HepG2 (cell line): ENCODE measurements around the gene ATF3. TPM values are rescaled to one million over a fixed set of nuclear protein-coding genes. Genes with fewer than 3 reads are reported as not detected.

ENCODE experiments used
- ATAC-seq: fragments of 200-7000 bp; cut with Tn5 transposase; 3 replicates; pipeline ENCODE4 v1.9.1; 2020; ENCODE audit warnings: mild to moderate bottlenecking, moderate library complexity
- BruUV-seq: library from RNA; stranded (reverse); fragments of 400-500 nt; replicated peaks from 2 replicates; lab custom pipeline; 2021; lab: Mats Ljungman, UMichigan
- CTCF ChIA-PET: fragments of 300-600 bp; formaldehyde crosslinking; extraction: SDS; loops from one replicate; lab custom pipeline; 2021; ENCODE audit warnings: low total read pairs, inconsistent platforms, low intra/inter-chr PET ratio; lab: Yijun Ruan, JAX
- POLR2A ChIA-PET: fragments of 350-600 bp; sonication (Branson Sonifier 250); formaldehyde crosslinking; loops from one replicate; lab custom pipeline; 2020; ENCODE audit warnings: antibody characterized with exemption, inconsistent platforms; lab: Yijun Ruan, JAX
- DNase-seq: peaks from one replicate; pipeline ENCODE4 v3.0.0-alpha.2; 2015; ENCODE audit warnings: low spot score
- FAIRE-seq: peaks from 3 replicates; lab custom pipeline; 2011; peaks lifted over from hg19 to GRCh38; lab: Jason Lieb, UNC
- H2AFZ ChIP-seq: one replicate; pipeline ENCODE4 v1.6.1; 2011; ENCODE audit warnings: low read length, inconsistent platforms
- H3K27ac ChIP-seq: fragments of 300-600 bp; 3 replicates; pipeline ENCODE4 v1.8.0; 2011; ENCODE audit warnings: mixed run types, mild to moderate bottlenecking, mixed read lengths, low read length, inconsistent platforms; ENCODE audit not compliant: insufficient read depth; ENCODE audit errors: extremely low read length
- H3K27me3 ChIP-seq, 2 experiments: fragments of 200-600 bp in 1 of 2; 2 replicates in 1 of 2; 3 replicates in 1 of 2; pipeline versions ENCODE4 v1.6.0 to v1.8.0; 2011; ENCODE audit warnings: low read length in 2 of 2, mild to moderate bottlenecking in 2 of 2, moderate library complexity in 2 of 2, inconsistent platforms in 1 of 2; ENCODE audit not compliant: insufficient read depth in 2 of 2, control insufficient read depth in 1 of 2
- H3K36me3 ChIP-seq, 2 experiments: fragments of 200-600 bp in 1 of 2; replicated peaks in 1 of 2; 2 replicates in 1 of 2; 3 replicates in 1 of 2; pipeline versions ENCODE4 v1.5.1 to v1.8.0; 2011; ENCODE audit warnings: low read length in 2 of 2, inconsistent platforms in 1 of 2; ENCODE audit not compliant: insufficient read depth in 2 of 2, control insufficient read depth in 1 of 2
- H3K4me1 ChIP-seq: 2 replicates; pipeline ENCODE4 v1.5.1; 2012; ENCODE audit warnings: low read length, inconsistent platforms; ENCODE audit not compliant: insufficient read depth
- H3K4me2 ChIP-seq: 2 replicates; pipeline ENCODE4 v1.6.0; 2011; ENCODE audit warnings: low read depth, low read length, inconsistent platforms
- H3K4me3 ChIP-seq, 3 experiments: fragments of 200-600 bp in 1 of 3; sonication (generic), shearing (Covaris generic) in 1 of 3; replicated peaks in 1 of 3; 2 replicates each; pipeline ENCODE4 v1.5.1; 2011 to 2016; ENCODE audit warnings: low read length in 3 of 3, inconsistent platforms in 2 of 3, low read depth in 2 of 3, mild to moderate bottlenecking in 2 of 3, control low read depth in 1 of 3, mixed read lengths in 1 of 3; ENCODE audit not compliant: insufficient read depth in 1 of 3
- H3K79me2 ChIP-seq: one replicate; pipeline ENCODE4 v1.6.1; 2011; ENCODE audit warnings: low read length, inconsistent platforms; ENCODE audit not compliant: insufficient read depth
- H3K9ac ChIP-seq: 2 replicates; pipeline ENCODE4 v1.6.0; 2011; ENCODE audit warnings: mild to moderate bottlenecking, low read depth, low read length, inconsistent platforms; ENCODE audit not compliant: insufficient read depth
- H3K9me3 ChIP-seq: 2 replicates; pipeline ENCODE4 v1.5.1; 2012; ENCODE audit warnings: mild to moderate bottlenecking, low read length
- H4K20me1 ChIP-seq: 2 replicates; pipeline ENCODE4 v1.6.0; 2011; ENCODE audit warnings: inconsistent platforms, mild to moderate bottlenecking, low read length, moderate library complexity; ENCODE audit not compliant: insufficient read depth
- ATF7-NPFF ChIP-seq: sonication (generic); formaldehyde crosslinking; IDR thresholded peaks from 2 replicates; pipeline ENCODE4 v1.8.1; 2023; ENCODE audit warnings: mild to moderate bottlenecking, low read depth, missing genetic modification reagents, moderate library complexity
- BCL6 ChIP-seq: IDR thresholded peaks from 2 replicates; pipeline ENCODE4 v1.6.1; 2016; ENCODE audit warnings: missing genetic modification reagents, missing compliant biosample characterization
- FOXK2 ChIP-seq: fragments of 450-650 bp; IDR thresholded peaks from 2 replicates; pipeline ENCODE4 v1.6.1; 2016
- GABPA ChIP-seq, 2 experiments: IDR thresholded peaks; 2 replicates each; pipeline ENCODE4 v1.6.1; 2011 to 2016; ENCODE audit warnings: low read depth in 2 of 2, low read length in 1 of 2, missing biosample characterization in 1 of 2, missing genetic modification characterization in 1 of 2
- MLLT10 ChIP-seq: sonication (generic); formaldehyde crosslinking; IDR thresholded peaks from 2 replicates; pipeline ENCODE4 v1.4.0; 2020; ENCODE audit warnings: missing genetic modification reagents
- NCOA1 ChIP-seq: sonication (generic); formaldehyde crosslinking; IDR thresholded peaks from 2 replicates; pipeline ENCODE4 v1.9.0; 2021; ENCODE audit warnings: missing genetic modification reagents
- NR2F1 ChIP-seq, 2 experiments: fragments of 450-650 bp in 1 of 2; formaldehyde crosslinking in 1 of 2; IDR thresholded peaks; 2 replicates each; pipeline versions ENCODE4 v1.5.0 to v1.6.1; 2016 to 2020; ENCODE audit warnings: mild to moderate bottlenecking in 1 of 2, missing compliant biosample characterization in 1 of 2, missing genetic modification reagents in 1 of 2, moderate library complexity in 1 of 2
- PHF8 ChIP-seq: sonication (generic); formaldehyde crosslinking; IDR thresholded peaks from 2 replicates; pipeline ENCODE4 v1.5.0; 2020; ENCODE audit warnings: missing genetic modification reagents
- SNAI1 ChIP-seq: sonication (generic); formaldehyde crosslinking; IDR thresholded peaks from 2 replicates; pipeline ENCODE4 v1.5.0; 2020; ENCODE audit warnings: mild to moderate bottlenecking, missing genetic modification reagents, borderline replicate concordance
- SP5 ChIP-seq: IDR thresholded peaks from 2 replicates; pipeline ENCODE4 v1.6.1; 2016; ENCODE audit warnings: low read depth, borderline replicate concordance
- TCF7 ChIP-seq: sonication (generic); IDR thresholded peaks from 2 replicates; pipeline ENCODE4 v1.6.1; 2016; ENCODE audit warnings: antibody characterized with exemption, low read depth
- ZKSCAN5 ChIP-seq: sonication (generic); formaldehyde crosslinking; IDR thresholded peaks from 2 replicates; pipeline ENCODE4 v1.5.1; 2020; ENCODE audit warnings: mild to moderate bottlenecking, missing genetic modification reagents
- ZNF34 ChIP-seq: sonication (generic); formaldehyde crosslinking; IDR thresholded peaks from 2 replicates; pipeline ENCODE4 v1.4.0; 2020; ENCODE audit warnings: mild to moderate bottlenecking, missing genetic modification reagents, borderline replicate concordance
- ZNF660 ChIP-seq: sonication (generic); formaldehyde crosslinking; IDR thresholded peaks from 2 replicates; pipeline ENCODE4 v1.5.1; 2020; ENCODE audit warnings: mild to moderate bottlenecking, low read depth, missing genetic modification reagents, borderline replicate concordance
- WGBS: methylation state at CpG from one replicate; pipeline ENCODE4 v1.1.6; 2017; ENCODE audit warnings: low lambda C conversion rate; 5-methylcytosine and 5-hydroxymethylcytosine counted together
- in situ Hi-C: cut with HindIII; loops from 2 replicates; pipeline ENCODE4 v1.10.0; 2017; ENCODE audit warnings: low pct_unique_long_range_greater_than_20kb; ENCODE audit not compliant: extremely low pct_ligation_motif_present
- intact Hi-C: fragments of 100-400 bp; cut with micrococcal nuclease; formaldehyde crosslinking; loops from one replicate; pipeline ENCODE4 v1.10.0; 2022; ENCODE audit not compliant: unreplicated experiment
- polyA plus RNA-seq, 8 experiments: library from polyadenylated mRNA; depleted of rRNA in 3 of 8; stranded (reverse) in 7 of 8; unstranded in 1 of 8; fragments of >200 nt; fragmentation: Illumina TruSeq in 4 of 8; extraction: Trizol in 4 of 8; gene quantifications; 2 replicates each; pipeline versions ENCODE4 v1.2.1 to v1.2.3, GENCODE V29; 2011 to 2016; ENCODE audit warnings: low read depth in 4 of 8, missing spikeins in 1 of 8, mixed read lengths in 1 of 8; ENCODE audit not compliant: insufficient read depth in 1 of 8
- total RNA-seq, 5 experiments: library from RNA; depleted of rRNA; stranded (reverse); fragments of >200 nt; fragmentation: Illumina TruSeq; extraction: Trizol; gene quantifications; 2 replicates each; pipeline ENCODE4 v1.2.3, GENCODE V29; 2016; ENCODE audit warnings: low read depth in 1 of 5
- TF ChIP-seq, protein P1 (sequence below): sonication (generic); formaldehyde crosslinking; IDR thresholded peaks from 2 replicates; pipeline ENCODE4 v1.4.0; 2020; ENCODE audit warnings: low read depth, mild to moderate bottlenecking, missing genetic modification reagents
- TF ChIP-seq, protein P2 (sequence below): fragments of 450-650 bp; IDR thresholded peaks from 2 replicates; pipeline ENCODE4 v1.6.1; 2017; ENCODE audit warnings: mild to moderate bottlenecking
- TF ChIP-seq, protein P3 (sequence below): sonication (generic); formaldehyde crosslinking; IDR thresholded peaks from 2 replicates; pipeline ENCODE4 v1.5.1; 2020; ENCODE audit warnings: mild to moderate bottlenecking, missing genetic modification reagents, moderate library complexity
- TF ChIP-seq, protein P4 (sequence below): sonication (generic); formaldehyde crosslinking; IDR thresholded peaks from 2 replicates; pipeline ENCODE4 v1.9.0; 2021; ENCODE audit warnings: missing genetic modification reagents, mild to moderate bottlenecking, borderline replicate concordance

Gene ATF3
- total and polyA plus RNA-seq, 2 of the 13 experiments (the other 11 are each of a cell fraction or from before 2014, with no cell fraction given): 5.0 to 13.0 TPM

DNA sequence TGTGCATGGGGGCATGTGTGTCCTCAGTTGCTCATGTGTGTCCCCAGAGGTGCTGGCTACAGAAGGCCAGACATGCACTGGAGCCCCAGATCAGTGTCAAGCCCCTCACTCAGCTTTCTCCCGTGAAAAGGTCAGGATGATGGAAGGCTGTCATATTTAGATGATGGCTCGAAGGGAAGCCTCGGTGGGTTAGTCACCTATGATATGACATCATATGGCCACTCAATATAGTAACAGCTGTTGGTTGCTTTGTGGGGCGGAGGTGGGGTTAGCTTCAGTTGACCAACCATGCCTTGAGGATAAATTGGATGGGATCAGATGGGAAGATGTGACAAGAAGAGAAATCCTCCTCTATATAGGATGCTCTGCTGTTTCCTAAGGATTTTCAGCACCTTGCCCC lies 43.5 kb upstream of the ATF3 start:
- POLR2A ChIA-PET: no interaction called here
- no peak overlapping the region for H3K9ac ChIP-seq
- no TSS peak for BruUV-seq
- no peak for DNase-seq
- no peak overlapping the region for H3K27ac ChIP-seq
- no peak for FAIRE-seq
- no peak overlapping the region for H2AFZ ChIP-seq
- peaks cover 15% of the 10 kb centered on the region for H3K4me1 ChIP-seq
- WGBS: 39% methylated on average over 4 of the region's 4 CpGs
- no peak overlapping the region for H3K4me3 ChIP-seq
- CTCF ChIA-PET: no interaction called here
- no peaks in the 10 kb centered on the region for H3K9me3 ChIP-seq
- no peak overlapping the region for H3K4me2 ChIP-seq
- no peaks in the 10 kb centered on the region for H4K20me1 ChIP-seq
- no peaks in the 10 kb centered on the region for H3K79me2 ChIP-seq
- intact Hi-C loops (loop anchor here (10.0 kb wide), 1 partner anchor 80 kb away; no protein-coding TSS in a partner anchor), in situ Hi-C loops (no loop called here)
- H3K36me3 ChIP-seq: no peaks in the 10 kb centered on the region
- TF ChIP-seq, protein P1, sequence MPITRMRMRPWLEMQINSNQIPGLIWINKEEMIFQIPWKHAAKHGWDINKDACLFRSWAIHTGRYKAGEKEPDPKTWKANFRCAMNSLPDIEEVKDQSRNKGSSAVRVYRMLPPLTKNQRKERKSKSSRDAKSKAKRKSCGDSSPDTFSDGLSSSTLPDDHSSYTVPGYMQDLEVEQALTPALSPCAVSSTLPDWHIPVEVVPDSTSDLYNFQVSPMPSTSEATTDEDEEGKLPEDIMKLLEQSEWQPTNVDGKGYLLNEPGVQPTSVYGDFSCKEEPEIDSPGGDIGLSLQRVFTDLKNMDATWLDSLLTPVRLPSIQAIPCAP: no peak
- TF ChIP-seq ATF7-NPFF (CRISPR knock-in tag) (no peak), MLLT10 (CRISPR knock-in tag) (no peak), ZKSCAN5 (CRISPR knock-in tag) (no peak), ZNF660 (no peak), ZNF34 (CRISPR knock-in tag) (no peak), NR2F1 (CRISPR knock-in tag; IDR thresholded peaks at IDR 0.05) (no peak), PHF8 (no peak), SP5 (CRISPR knock-in tag) (no peak), NCOA1 (CRISPR knock-in tag) (no peak), GABPA (IDR thresholded peaks at IDR 0.05; ENCODE audit: low read depth, low read length) (no peak), GABPA (CRISPR knock-in tag; IDR thresholded peaks at IDR 0.05; ENCODE audit: low read depth) (no peak), FOXK2 (no peak), TCF7 (no peak), BCL6 (CRISPR knock-in tag) (no peak), SNAI1 (CRISPR knock-in tag) (no peak)
- TF ChIP-seq, protein P2, sequence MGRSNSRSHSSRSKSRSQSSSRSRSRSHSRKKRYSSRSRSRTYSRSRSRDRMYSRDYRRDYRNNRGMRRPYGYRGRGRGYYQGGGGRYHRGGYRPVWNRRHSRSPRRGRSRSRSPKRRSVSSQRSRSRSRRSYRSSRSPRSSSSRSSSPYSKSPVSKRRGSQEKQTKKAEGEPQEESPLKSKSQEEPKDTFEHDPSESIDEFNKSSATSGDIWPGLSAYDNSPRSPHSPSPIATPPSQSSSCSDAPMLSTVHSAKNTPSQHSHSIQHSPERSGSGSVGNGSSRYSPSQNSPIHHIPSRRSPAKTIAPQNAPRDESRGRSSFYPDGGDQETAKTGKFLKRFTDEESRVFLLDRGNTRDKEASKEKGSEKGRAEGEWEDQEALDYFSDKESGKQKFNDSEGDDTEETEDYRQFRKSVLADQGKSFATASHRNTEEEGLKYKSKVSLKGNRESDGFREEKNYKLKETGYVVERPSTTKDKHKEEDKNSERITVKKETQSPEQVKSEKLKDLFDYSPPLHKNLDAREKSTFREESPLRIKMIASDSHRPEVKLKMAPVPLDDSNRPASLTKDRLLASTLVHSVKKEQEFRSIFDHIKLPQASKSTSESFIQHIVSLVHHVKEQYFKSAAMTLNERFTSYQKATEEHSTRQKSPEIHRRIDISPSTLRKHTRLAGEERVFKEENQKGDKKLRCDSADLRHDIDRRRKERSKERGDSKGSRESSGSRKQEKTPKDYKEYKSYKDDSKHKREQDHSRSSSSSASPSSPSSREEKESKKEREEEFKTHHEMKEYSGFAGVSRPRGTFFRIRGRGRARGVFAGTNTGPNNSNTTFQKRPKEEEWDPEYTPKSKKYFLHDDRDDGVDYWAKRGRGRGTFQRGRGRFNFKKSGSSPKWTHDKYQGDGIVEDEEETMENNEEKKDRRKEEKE: no peak
- TF ChIP-seq, protein P3, sequence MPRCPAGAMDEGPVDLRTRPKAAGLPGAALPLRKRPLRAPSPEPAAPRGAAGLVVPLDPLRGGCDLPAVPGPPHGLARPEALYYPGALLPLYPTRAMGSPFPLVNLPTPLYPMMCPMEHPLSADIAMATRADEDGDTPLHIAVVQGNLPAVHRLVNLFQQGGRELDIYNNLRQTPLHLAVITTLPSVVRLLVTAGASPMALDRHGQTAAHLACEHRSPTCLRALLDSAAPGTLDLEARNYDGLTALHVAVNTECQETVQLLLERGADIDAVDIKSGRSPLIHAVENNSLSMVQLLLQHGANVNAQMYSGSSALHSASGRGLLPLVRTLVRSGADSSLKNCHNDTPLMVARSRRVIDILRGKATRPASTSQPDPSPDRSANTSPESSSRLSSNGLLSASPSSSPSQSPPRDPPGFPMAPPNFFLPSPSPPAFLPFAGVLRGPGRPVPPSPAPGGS (CRISPR knock-in tag): no peak
- TF ChIP-seq, protein P4, sequence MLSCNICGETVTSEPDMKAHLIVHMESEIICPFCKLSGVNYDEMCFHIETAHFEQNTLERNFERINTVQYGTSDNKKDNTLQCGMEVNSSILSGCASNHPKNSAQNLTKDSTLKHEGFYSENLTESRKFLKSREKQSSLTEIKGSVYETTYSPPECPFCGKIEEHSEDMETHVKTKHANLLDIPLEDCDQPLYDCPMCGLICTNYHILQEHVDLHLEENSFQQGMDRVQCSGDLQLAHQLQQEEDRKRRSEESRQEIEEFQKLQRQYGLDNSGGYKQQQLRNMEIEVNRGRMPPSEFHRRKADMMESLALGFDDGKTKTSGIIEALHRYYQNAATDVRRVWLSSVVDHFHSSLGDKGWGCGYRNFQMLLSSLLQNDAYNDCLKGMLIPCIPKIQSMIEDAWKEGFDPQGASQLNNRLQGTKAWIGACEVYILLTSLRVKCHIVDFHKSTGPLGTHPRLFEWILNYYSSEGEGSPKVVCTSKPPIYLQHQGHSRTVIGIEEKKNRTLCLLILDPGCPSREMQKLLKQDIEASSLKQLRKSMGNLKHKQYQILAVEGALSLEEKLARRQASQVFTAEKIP (CRISPR knock-in tag): no peak
- H3K27me3 ChIP-seq: peaks cover 2 to 3% of the 10 kb centered on the region in 2 experiments; a peak in 2 of 5 replicates
- no peak for ATAC-seq
